ENCODE measurements around the gene AP3B2.

GRCh38 chr15:82624008-82624407 lies 85.7 kb downstream of the AP3B2 start:
- no peak for TF ChIP-seq CREB5 (CRISPR knock-in tag; IDR thresholded peaks at IDR 0.05; ENCODE audit: low read depth)
- no peak for TF ChIP-seq TCF4 (CRISPR knock-in tag; IDR thresholded peaks at IDR 0.05; ENCODE audit: borderline replicate concordance)
- TF ChIP-seq ZNF565 (CRISPR knock-in tag; conservative IDR thresholded peaks at IDR 0.05; ENCODE audit: low read depth), result no peak
- no peak for TF ChIP-seq PATZ1 (CRISPR knock-in tag; IDR thresholded peaks at IDR 0.05; ENCODE audit: borderline replicate concordance)
- TF ChIP-seq CSDC2 (CRISPR knock-in tag; IDR thresholded peaks at IDR 0.05), result no peak
- TF ChIP-seq ARNTL (CRISPR knock-in tag; IDR thresholded peaks at IDR 0.05; ENCODE audit: borderline replicate concordance, low read depth), result no peak

Measured in SK-N-SH treated with all-trans-retinoic acid at 6 μM for 48 hours (cell line).